Endothelial cell of umbilical vein (primary cell): Measurements from ENCODE around the gene IRX3. TPM values are rescaled to one million over a fixed set of nuclear protein-coding genes. Genes with fewer than 3 reads are reported as not detected.

Experiments used
- BruUV-seq: library from RNA; stranded (reverse); fragments of 400-500 nt; replicated peaks from 2 replicates; lab custom pipeline; 2021; lab: Mats Ljungman, UMichigan
- CTCF ChIA-PET: fragments of 300-600, 350-600 bp; sonication (Branson Sonifier 250); formaldehyde crosslinking; loops from one replicate; lab custom pipeline; 2021; ENCODE audit warnings: antibody characterized with exemption, inconsistent platforms; lab: Charles Lee
- POLR2A ChIA-PET: fragments of 300-600, 350-600 bp; sonication (Branson Sonifier 250); formaldehyde crosslinking; loops from one replicate; lab custom pipeline; 2021; ENCODE audit warnings: antibody characterized with exemption, inconsistent platforms; lab: Charles Lee
- DNase-seq: peaks from one replicate; pipeline ENCODE4 v3.0.0-alpha.2; 2011; ENCODE audit warnings: low read depth, low spot score
- FAIRE-seq: peaks from 2 replicates; lab custom pipeline; 2011; peaks lifted over from hg19 to GRCh38; lab: Jason Lieb, UNC
- H2AFZ ChIP-seq: 2 replicates; pipeline ENCODE4 v1.6.0; 2012; ENCODE audit warnings: low read depth, low read length, control low read depth, inconsistent platforms
- H3K27ac ChIP-seq: 2 replicates; pipeline ENCODE4 v1.5.1; 2011; ENCODE audit warnings: low read depth, mild to moderate bottlenecking, control low read depth, low read length, moderate library complexity; ENCODE audit not compliant: insufficient read depth
- H3K27me3 ChIP-seq, 2 experiments: 2 replicates each; pipeline versions ENCODE4 v1.6.0 to v1.6.1; 2011; ENCODE audit warnings: low read length in 2 of 2, mixed read lengths in 1 of 2; ENCODE audit not compliant: control insufficient read depth in 2 of 2, insufficient read depth in 2 of 2
- H3K36me3 ChIP-seq, 2 experiments: 2 replicates in 1 of 2; 3 replicates in 1 of 2; pipeline ENCODE4 v1.5.1; 2011; ENCODE audit warnings: low read length in 2 of 2, mild to moderate bottlenecking in 1 of 2, moderate library complexity in 1 of 2; ENCODE audit not compliant: control insufficient read depth in 2 of 2, insufficient read depth in 2 of 2; ENCODE audit errors: extremely low read depth in 1 of 2
- H3K4me1 ChIP-seq: 3 replicates; pipeline ENCODE4 v1.5.1; 2011; ENCODE audit warnings: mild to moderate bottlenecking, low read length; ENCODE audit not compliant: control insufficient read depth, insufficient read depth; ENCODE audit errors: extremely low read depth
- H3K4me2 ChIP-seq: 2 replicates; pipeline ENCODE4 v1.6.1; 2011; ENCODE audit warnings: low read length, control low read depth, mixed read lengths; ENCODE audit not compliant: insufficient read depth
- H3K4me3 ChIP-seq, 3 experiments: fragments of 200-600 bp in 1 of 3; sonication (generic), shearing (Covaris generic) in 1 of 3; replicated peaks in 1 of 3; 2 replicates each; pipeline ENCODE4 v1.5.1; 2011 to 2016; ENCODE audit warnings: control low read depth in 3 of 3, low read length in 3 of 3, mild to moderate bottlenecking in 2 of 3, inconsistent platforms in 1 of 3, low read depth in 1 of 3, moderate library complexity in 1 of 3; ENCODE audit not compliant: insufficient read depth in 1 of 3
- H3K79me2 ChIP-seq: 2 replicates; pipeline ENCODE4 v1.6.0; 2012; ENCODE audit warnings: low read length, inconsistent platforms; ENCODE audit not compliant: control insufficient read depth, insufficient read depth
- H3K9ac ChIP-seq: replicated peaks from 2 replicates; pipeline ENCODE3; 2011; ENCODE audit warnings: low read length, control low read depth; ENCODE audit not compliant: insufficient read depth; ENCODE audit errors: extremely low read depth
- H3K9me1 ChIP-seq: replicated peaks from 3 replicates; pipeline ENCODE4 v1.6.0; 2011; ENCODE audit warnings: mild to moderate bottlenecking, low read length; ENCODE audit not compliant: control insufficient read depth, insufficient read depth; ENCODE audit errors: extremely low read depth
- H3K9me3 ChIP-seq: replicated peaks from 2 replicates; pipeline ENCODE4 v1.5.1; 2012; ENCODE audit warnings: low read length, inconsistent platforms; ENCODE audit not compliant: control insufficient read depth, insufficient read depth
- H4K20me1 ChIP-seq: replicated peaks from 2 replicates; pipeline ENCODE3; 2011; ENCODE audit warnings: mild to moderate bottlenecking, low read length; ENCODE audit not compliant: control insufficient read depth, insufficient read depth; ENCODE audit errors: extremely low read depth
- CTCF ChIP-seq, 2 donors: IDR thresholded peaks; 1 replicate in 1 of 2; 2 replicates in 1 of 2; pipeline ENCODE4 v1.5.1; 2011; ENCODE audit warnings: low read length in 2 of 2, mild to moderate bottlenecking in 2 of 2, moderate library complexity in 2 of 2, control low read depth in 1 of 2, inconsistent platforms in 1 of 2, low read depth in 1 of 2; ENCODE audit not compliant: insufficient read depth in 1 of 2; ENCODE audit errors: extremely low read depth in 1 of 2
- EZH2 ChIP-seq: IDR thresholded peaks from 2 replicates; pipeline ENCODE4 v1.6.1; 2012; ENCODE audit warnings: borderline replicate concordance, low read depth, mild to moderate bottlenecking, moderate library complexity, low read length, inconsistent platforms; ENCODE audit not compliant: severe bottlenecking
- FOS ChIP-seq: IDR thresholded peaks from 2 replicates; pipeline ENCODE4 v1.6.1; 2011; ENCODE audit warnings: mild to moderate bottlenecking, low read length, moderate library complexity, borderline replicate concordance; ENCODE audit not compliant: insufficient read depth
- GATA2 ChIP-seq: IDR thresholded peaks from 2 replicates; pipeline ENCODE4 v1.7.0; 2011; ENCODE audit warnings: low read depth, mild to moderate bottlenecking, moderate library complexity, mixed read lengths, low read length; ENCODE audit not compliant: insufficient read length, insufficient read depth
- JUN ChIP-seq: IDR thresholded peaks from 2 replicates; pipeline ENCODE4 v1.6.1; 2011; ENCODE audit warnings: borderline replicate concordance, low read depth; ENCODE audit not compliant: insufficient read length, insufficient read depth
- MAX ChIP-seq: IDR thresholded peaks from 2 replicates; pipeline ENCODE4 v1.6.1; 2011; ENCODE audit not compliant: insufficient read depth, insufficient read length
- MYC ChIP-seq: IDR thresholded peaks from one replicate; pipeline ENCODE4 v1.6.1; 2011; ENCODE audit warnings: mild to moderate bottlenecking, low read depth, low read length
- POLR2A ChIP-seq: IDR thresholded peaks from 2 replicates; pipeline ENCODE4 v1.6.1; 2012; ENCODE audit warnings: low read depth, mild to moderate bottlenecking, control low read depth, low read length
- POLR2AphosphoS5 ChIP-seq: IDR thresholded peaks from 2 replicates; pipeline ENCODE4 v1.6.1; 2012; ENCODE audit warnings: low read depth, mild to moderate bottlenecking, control low read depth, low read length, moderate library complexity; ENCODE audit not compliant: insufficient read depth
- dilution Hi-C: fragments of 300-500 bp; cut with MboI; formaldehyde crosslinking; loops from one replicate; pipeline ENCODE4 v1.15.0; 2019; ENCODE audit warnings: low sequenced_read_pairs; ENCODE audit not compliant: extremely low pct_ligation_motif_present
- intact Hi-C: fragments of 100-400 bp; cut with micrococcal nuclease; formaldehyde crosslinking; loops from one replicate; pipeline ENCODE4 v1.10.0; 2022
- polyA plus RNA-seq, 4 experiments: library from polyadenylated mRNA; depleted of rRNA in 3 of 4; stranded (reverse) in 3 of 4; unstranded in 1 of 4; fragments of >200 nt; gene quantifications; 2 replicates each; pipeline versions ENCODE4 v1.2.1 to v1.2.3, GENCODE V29; 2011 to 2012; ENCODE audit warnings: missing spikeins in 1 of 4
- total RNA-seq: library from RNA; stranded (reverse); gene quantifications from 2 replicates; pipeline ENCODE4 v1.2.3, GENCODE V29; 2021

IRX3 gene
- total and polyA plus RNA-seq, 2 donors (not counting 3 experiments of a cell fraction or from before 2014, with no cell fraction given) = not detected

- CTCF ChIA-PET = no interaction called here
- Histone ChIP-seq H3K4me2 (no peak overlapping the region), H2AFZ (no peak overlapping the region), H3K4me3 (no peak overlapping the region), H3K36me3 (no peaks in the 10 kb centered on the region), H4K20me1 (no peaks in the 10 kb centered on the region), H3K9me3 (no peaks in the 10 kb centered on the region), H3K27me3 (no peaks in the 10 kb centered on the region), H3K4me1 (no peaks in the 10 kb centered on the region), H3K9me1 (no peaks in the 10 kb centered on the region), H3K9ac (no peak overlapping the region), H3K79me2 (no peaks in the 10 kb centered on the region), H3K27ac (no peak overlapping the region)
- no TSS peak for BruUV-seq
- FAIRE-seq (no peak), DNase-seq (no peak)
- POLR2A ChIA-PET = no interaction called here
- no peak for TF ChIP-seq POLR2A
- no peak for TF ChIP-seq GATA2
- TF ChIP-seq MAX = no peak
- no peak for TF ChIP-seq EZH2
- no peak for TF ChIP-seq JUN
- no peak for TF ChIP-seq FOS
- no peak for TF ChIP-seq MYC
- TF ChIP-seq POLR2AphosphoS5 = no peak
- TF ChIP-seq CTCF (IDR thresholded peaks at IDR 0.05; ENCODE audit: extremely low read depth in 1 of 2, insufficient read depth in 1 of 2, low read depth in 1 of 2, low read length in 2 of 2) = no peak
- intact Hi-C loops = no loop called here
- dilution Hi-C loops = no loop called here
Measured at GRCh38 chr16:54253118-54253517, 33.5 kb downstream of the IRX3 start.
